Inferior parietal cortex (tissue), 1 donor: Measurements from ENCODE around the gene MUC22.
"Not testable (repeated sequence)": the region's sequence is repeated elsewhere in the genome, so short reads cannot be mapped to it uniquely, and the experiment has no call there.

Source experiments
- DNase-seq: peaks from one replicate; pipeline ENCODE4 v3.0.0-alpha.2; 2016; ENCODE audit errors: extremely low spot score

MUC22 gene

DNA sequence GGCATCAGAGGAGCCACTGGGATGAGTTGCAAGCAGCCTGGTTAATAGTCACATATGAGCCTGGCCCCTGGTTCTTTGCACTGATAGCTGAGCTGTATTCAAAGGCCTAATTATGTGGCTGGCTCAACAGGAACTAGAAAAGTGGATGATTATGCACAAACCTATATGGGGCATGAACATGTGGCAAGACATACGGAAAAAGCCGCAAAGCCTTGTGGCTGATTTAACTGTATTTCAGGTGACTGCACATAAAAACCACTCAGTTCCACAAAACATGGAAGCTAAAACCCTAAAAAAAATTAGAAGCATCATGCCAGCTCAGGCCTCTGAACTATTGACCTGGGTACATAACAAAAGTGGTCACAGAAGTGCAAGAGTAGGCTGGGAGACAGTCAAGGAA, 13.0 kb upstream of the MUC22 start:
- no peak for DNase-seq

DNA sequence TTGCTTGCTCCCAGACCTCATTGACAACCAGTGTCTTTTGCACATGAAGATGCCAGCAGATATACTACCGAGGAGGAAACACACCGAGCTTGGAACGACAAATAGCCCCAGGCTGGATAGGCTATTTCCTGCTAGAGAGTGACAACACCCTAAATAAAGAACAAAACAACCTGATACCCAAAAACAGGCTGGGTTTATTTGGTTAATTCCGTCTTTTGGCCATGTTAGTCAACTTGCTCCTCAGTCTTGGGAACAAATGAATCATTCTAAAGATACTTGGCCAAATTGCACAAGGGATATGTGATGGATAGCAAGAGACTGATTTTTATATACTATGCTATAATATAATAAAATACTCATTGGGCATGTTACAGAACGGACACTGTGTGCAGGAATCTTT, 11.5 kb upstream of the MUC22 start:
- DNase-seq = no peak

DNA sequence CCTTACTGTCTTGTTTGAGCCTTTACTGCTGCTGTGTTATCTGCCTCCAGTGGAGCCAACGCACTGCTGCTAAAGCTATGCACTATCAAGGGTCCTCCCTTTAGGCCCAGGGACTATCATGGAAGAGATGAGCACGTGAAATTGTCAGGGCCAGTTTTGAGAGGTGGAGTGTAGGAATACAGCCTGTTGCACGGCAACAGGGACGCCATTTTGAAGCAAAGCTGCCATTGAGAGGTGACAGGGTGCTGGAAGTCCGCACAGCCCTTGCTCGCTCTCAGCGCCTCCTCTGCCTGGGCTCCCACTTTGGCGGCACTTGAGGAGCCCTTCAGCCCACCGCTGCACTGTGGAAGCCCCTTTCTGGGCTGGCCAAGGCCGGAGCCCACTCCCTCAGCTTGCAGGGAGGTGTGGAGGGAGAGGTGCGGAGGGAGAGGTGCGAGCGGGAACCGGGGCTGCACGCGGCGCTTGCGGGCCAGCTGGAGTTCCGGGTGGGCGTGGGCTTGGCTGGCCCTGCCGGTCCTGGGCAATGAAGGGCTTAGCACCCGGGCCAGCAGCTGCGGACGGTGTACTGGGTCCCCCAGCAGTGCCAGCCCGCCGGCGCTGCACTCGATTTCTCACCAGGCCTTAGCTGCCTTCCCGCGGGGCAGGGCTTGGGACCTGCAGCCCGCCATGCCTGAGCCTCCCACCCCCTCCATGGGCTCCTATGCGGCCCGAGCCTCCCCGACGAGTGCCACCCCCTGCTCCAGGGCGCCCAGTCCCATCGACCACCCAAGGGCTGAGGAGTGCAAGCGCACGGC, 10.0 kb upstream of the MUC22 start:
- DNase-seq = not testable (repeated sequence)

DNA sequence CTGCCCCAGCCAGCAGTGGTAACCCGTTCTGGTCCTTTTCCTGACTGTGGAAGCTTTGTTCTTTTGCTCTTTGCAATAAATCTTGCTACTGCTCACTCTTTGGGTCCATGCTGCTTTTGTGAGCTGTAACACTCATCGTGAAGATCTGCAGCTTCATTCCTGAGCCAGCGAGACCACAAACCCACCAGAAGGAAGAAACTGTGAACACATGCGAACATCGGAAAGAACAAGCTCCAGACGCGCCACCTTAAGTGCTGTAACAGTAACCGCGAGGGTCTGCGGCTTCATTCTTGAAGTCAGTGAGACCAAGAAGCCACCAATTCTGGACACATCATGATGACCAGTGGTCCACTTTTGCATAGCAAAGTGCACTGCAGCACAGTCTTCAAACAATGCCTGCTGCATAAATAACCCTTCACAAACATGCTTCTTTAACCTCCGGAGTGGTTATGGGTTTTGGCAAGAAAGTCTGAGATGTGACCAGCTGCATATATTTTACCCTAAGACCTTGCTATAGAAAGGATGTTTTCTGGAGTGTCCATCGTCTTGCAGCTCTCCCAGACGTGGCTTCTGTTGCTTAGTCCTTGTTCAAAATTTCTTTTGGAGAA, 8.9 kb upstream of the MUC22 start:
- no peak for DNase-seq

DNA sequence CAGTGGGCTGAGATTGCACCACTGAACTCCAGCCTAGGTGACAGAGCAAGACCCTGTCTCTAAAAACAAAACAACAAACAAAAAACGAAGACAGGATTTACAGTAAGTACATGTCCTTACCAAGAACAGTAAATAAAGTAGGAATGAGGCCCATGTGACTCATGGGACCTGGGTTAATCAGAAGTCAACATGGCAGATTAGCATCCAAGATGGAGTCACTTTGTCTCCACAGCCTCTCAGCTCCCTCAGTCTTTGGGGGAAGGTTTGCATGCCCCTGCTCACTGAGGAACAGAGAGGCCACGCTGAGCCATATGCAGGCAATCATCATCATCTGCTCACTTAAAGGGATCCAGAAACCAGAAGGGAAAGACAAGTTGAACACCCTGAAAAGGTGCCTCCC, 7.8 kb upstream of the MUC22 start:
- DNase-seq = no peak

DNA sequence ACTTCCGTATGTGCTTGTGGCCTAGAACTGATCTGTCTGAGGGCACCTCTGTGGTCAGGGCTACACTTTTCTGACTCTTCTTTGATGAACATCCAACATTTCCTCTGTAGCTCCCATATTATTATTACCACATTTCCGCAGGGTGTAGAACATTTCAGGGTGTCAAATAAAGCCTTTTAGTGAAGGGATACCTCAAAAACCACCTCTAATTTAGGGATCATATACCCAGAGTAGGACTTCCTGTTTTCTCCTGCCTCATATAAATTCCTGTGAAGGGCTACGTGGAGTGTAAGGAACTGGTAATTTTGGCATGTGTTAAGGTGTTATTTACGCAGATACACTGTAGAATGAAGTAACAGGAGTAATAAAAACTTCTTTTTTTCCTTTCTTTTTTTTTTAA, 5.5 kb upstream of the MUC22 start:
- DNase-seq = no peak

DNA sequence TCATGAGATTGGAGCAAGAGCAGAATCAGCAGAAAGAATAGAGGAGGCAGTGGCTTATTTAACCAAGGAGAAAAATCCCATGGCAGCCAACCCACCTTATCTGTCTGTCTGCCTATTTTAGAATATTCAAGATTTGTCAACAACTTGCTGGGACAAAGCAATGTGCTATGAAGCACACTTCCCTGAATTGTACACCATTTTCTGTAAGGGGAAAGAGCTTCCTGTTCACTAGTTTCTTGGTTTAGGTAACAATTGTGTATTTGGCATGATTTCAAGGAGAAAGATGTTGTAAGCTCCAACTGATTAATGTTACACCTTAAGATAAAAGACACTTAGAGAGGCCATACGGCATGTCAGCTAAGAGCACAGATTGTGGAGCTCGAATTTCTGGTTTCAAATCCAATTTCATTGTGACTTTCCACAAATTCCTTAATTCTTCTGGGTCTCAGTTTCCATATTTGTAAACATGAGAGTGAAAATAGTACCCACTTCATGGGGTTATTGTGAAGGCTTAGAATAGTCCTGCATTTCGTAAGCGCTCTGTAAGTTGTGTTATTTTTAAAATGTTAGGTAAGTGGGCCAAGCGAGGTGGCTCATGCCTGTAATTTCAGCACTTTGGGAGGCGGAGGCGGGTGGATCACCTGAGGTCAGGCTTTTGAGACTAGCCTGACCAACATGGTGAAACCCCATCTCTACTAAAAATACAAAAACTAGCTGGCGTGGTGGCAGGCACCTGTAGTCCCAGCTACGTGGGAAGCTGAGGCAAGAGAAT, 4.8 kb upstream of the MUC22 start:
- no peak for DNase-seq

DNA sequence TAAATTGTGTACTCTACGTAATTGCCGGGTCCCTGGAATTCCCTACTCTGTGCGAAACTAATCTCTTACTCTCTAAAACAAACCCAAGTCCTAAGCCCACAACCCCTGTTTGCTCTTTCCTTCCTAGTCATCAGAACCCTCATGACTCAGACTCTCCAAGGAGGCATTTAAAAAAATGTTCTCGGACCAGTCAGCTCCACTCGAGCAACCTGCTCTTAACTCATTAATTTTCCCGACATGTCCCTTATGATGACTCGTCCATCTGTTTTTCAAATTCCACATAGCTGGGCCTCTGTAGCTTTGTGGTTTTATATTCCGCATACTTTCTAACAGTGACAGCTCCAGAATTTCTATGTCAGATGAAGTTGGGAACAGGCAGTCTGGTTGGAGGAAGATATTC, 2.6 kb upstream of the MUC22 start:
- no peak for DNase-seq

DNA sequence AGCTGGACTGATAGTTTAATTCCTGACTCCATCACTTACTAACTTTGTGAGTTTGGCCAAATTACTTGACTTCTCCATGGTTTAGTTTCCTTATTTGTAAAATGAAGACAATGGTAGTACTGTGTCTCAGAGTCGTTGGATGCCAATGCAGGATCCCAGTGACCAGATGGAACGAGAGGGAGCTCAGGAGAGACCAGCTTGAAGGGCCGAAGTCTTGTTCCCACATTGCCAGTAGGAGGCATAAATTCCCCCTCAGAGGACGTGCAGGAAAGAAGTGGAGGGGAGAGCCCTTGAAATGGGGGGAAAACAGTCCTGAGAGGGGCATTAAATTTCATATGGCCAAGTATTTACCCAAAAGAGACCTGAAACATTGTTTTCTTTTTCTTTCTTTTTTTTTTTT, 2.1 kb upstream of the MUC22 start:
- no peak for DNase-seq

DNA sequence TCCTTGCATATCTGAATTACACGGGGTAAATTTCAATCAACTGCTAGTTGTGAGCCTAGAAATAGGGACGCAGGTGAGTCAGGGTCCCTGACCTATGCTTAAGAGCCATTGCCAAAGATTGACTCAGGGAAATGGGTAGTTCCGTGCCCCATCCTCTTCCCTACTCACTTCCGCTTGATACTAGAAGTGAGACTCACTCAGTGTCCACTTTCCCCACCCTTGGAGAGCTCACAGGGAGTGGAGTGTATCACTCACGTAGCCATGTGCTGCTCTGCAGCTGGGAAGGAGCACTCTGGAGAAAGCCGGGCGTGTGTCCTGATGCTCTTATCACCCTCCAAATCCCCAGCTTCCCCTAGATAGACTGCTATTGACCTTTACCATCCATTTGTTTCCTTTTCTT, 543 bp upstream of the MUC22 start:
- DNase-seq = no peak

DNA sequence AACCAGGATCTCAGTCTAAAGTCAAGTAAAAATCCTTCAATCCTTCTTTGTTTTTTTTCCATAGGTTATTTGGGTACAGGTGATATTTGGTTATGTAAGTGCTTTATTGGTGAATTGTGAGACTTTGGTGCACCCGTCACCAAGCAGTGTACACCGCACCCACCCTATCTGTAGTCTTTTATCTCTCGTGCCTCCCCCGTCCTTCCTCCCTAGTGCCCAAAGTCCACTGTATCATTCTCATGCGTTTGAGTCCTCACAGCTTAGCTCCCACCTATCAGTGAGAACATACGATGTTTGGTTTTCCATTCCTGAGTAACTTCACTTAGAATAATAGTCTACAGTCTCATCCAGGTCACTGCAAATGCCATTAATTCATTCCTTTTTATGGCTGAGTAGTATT, 879 bp downstream of the MUC22 start:
- DNase-seq = no peak

DNA sequence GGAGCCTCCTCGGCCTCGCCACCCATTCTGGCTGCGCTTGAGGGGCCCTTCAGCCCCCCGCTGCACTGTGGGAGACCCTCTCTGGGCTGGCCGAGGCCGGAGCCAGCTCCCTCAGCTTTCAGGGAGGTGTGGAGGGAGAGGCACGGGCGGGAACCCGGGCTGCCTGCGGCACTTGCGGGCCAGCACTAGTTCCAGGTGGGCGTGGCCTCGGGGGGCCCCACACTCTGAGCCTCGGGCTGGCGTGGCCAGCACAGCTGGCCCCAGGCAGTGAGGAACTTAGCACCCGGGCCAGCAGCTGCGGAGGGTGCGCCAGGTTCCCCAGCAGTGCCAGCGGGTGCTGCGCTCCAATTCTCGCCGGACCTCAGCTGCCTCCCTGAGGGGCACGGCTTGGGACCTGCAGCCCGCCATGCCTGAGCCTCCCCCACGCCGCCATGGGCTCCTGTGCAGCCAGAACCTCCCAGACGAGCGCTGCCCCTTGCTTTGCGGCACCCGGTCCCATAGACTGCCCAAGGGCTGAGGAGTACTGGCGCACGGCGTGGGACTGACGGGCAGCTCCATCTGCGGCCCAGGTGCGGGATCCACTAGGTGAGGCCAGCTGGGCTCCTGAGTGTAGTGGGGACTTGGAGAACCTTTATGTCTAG, 6.5 kb downstream of the MUC22 start:
- DNase-seq = no peak

DNA sequence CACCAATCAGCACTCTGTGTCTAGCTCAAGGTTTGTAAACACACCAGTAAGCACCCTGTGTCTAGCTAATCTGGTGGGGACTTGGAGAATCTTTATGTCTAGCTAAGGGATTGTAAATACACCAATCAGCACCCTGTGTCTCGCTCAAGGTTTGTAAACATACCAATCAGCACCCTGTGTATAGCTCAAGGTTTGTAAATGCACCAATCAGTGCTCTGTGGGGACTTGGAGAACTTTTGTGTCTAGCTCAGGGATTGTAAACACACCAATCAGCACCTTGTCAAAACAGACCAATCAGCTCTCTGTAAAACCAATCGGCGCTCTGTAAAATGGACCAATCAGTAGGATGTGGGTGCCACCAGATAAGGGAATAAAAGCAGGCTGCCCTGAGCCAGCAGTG, 7.2 kb downstream of the MUC22 start:
- not testable (repeated sequence) for DNase-seq

DNA sequence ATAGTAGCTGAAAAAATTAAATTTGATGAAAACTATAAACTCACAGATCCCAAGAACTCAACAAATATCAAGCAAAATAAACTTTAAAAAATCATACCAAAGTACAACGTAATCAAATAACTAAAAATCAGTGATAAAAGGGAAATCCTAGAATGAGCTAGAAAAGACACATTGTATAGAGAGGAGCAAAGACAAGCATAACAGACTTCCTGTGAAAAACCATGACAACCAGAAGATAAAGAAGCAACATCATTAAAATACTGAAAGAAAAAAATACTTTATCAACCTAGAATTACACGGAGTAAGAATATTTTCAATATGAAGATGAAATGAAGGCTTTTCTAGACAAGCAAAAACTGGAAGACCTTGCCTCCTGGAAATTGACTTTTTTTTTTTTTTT, 9.8 kb downstream of the MUC22 start:
- no peak for DNase-seq

DNA sequence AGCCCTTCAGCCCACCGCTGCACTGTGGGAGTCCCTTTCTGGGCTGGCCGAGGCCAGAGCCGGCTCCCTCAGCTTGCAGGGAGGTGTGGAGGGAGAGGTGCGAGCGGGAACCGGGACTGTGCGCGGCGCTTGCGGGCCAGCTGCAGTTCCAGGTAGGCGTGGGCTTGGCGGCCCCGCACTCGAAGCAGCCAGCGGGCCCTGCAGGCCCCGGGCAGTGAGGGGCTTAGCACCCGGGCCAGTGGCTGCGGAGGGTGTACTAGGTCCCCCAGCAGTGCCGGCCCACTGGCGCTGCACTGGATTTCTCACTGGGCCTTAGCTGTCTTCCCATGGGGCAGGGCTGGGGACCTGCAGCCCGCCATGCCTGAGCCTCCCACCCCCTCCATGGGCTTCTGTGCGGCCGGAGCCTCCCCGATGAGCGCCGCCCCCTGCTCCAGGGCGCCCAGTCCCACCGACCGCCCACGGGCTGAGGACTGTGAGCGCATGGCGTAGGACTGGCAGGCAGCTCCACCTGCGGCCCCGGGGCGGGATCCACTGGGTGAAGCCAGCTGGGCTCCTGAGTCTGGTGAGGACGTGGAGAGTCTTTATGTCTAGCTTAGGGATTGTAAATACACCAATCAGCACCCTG, 10.5 kb downstream of the MUC22 start:
- not testable (repeated sequence) for DNase-seq

DNA sequence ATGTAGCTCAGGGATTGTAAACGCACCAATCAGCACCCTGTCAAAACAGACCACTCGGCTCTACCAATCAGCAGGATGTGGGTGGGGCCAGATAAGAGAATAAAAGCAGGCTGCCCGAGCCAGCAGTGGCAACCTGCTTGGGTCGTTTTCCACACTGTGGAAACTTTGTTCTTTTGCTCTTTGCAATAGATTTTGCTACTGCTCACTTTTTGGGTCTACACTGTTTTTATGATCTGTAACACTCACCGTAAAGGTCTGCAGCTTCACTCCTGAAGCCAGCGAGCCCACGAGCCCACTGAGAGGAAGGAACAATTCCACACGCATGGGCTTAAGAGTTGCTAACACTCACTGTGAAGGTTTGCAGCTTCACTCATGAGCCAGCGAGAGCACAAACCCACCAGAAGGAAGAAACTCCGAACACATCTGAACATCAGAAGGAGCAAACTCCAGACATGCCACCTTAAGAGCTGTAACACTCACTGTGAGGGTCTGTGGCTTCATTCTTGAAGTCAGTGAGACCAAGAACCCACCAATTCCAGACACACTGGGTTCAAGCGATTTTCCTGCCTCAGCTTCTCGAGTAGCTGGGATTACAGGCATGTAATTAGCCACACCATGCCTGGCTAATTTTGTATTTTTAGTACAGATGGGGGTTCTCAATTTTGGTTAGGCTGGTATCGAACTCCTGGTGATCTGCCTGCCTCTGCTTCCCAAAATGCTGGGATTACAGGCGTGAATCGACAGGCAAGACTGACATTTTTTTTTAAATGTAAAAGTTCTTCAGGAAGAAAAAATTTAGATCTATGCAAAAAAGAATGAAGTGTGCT, 11.6 kb downstream of the MUC22 start:
- not testable (repeated sequence) for DNase-seq

DNA sequence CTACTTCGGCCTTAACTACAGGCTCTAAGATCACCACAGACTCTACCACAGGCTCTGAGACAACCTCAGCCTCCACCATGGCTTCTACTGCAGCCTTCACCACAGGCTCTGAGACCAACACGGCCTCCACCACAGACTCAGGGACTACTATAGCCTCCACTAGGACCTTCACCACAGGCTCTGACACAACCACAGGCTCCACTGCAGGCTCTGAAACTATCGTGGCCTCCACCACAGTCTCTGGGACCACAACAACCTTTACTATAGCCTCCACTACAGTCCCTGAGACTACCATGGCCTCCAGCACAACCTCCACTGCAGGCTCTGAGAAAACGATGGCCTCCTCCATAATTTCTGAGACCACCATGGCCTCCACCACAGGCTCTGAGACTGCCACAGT, 15.3 kb downstream of the MUC22 start:
- DNase-seq = no peak

DNA sequence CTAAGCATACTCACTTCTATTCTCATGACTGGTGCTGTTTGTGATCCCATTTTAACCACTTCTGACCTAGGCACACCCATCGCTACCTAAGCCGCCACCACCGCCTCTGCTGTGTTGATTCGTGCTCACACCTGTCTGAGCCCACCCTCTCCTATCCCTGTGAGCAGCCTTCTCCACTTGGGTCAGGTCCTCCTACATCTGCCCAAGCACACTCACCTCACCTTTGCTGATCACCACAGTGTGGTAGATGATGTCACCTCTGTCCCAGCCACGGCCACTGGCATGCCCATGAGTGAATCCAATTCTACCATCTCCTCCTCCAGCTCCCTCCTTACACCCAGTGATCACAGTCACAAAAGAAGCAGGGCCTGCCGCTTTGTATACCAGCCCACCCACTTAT, 20.8 kb downstream of the MUC22 start:
- DNase-seq = no peak

DNA sequence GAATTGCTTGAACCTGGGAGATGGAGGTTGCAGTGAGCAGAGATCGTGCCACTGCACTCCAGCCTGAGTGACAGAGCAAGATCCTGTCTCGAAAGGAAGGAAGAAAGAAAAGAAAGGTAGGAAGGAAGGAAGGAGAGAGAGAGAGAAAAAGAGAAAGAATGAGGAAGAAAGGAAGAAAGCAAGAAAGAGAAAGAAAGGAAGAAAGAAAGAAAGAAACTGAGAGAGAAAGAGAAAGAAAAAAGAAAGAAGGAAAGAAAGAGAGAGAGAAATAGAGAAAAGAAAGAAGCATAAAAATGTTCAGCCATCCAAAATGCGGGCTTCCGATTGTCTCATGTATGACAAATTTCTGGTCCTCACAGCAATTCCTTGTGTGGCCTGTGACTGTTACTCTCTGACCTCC, 22.8 kb downstream of the MUC22 start:
- no peak for DNase-seq

DNA sequence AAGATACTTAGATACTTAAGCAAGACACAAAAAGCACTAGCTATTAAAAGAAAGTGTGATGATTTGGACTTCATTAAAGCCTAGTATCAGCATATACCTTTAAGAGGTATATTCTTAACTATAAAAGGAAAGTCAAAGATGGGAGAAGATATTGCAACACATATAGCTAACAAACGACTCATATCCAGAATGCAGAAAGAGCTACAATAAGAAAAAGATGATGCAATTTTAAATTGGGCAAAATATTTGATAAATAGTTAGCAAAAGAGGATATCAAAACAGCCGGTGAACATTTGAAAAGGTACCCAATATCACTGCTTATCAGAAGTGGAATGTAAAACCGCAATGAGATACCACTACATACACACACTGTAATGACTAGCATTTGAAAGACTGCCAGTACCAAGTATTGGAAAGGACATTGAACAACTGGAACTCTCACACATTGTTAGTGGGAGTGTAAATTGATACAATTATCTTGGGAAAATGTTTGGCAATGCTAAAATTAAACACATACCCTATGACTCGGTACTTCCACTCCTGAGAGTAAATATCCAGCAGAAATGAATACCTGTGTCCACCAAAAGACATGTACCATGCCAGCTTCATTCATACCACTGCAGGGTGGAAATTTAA, 25.7 kb downstream of the MUC22 start:
- peak; percentile 2 for DNase-seq

DNA sequence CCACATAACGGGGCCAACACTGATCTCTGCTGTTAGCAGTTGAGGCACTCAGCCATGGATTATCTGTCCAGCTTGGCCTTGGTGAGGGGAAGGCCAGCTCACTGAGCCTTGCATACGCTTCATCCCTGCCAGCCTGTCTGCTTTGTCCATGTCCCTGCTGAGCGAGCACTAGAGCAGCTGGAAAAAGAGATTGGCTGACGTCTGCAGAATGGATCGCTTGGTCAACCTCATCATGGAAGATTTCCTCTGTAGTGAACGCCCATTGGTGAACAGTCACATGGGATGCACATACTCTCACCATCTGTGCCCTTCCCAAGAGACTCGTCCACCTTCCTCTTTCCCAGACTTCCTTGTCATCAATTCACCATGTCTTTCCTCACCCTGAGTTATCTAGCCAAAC, 26.9 kb downstream of the MUC22 start:
- DNase-seq = peak; percentile 61
